DMS 273 (cell line): ENCODE data around the gene LASP1.
"Not testable (repeated sequence)": the region's sequence is repeated elsewhere in the genome, so short reads cannot be mapped to it uniquely, and the experiment has no call there.

Experiments
- DNase-seq: peaks from one replicate; lab custom pipeline; 2025; ENCODE audit not compliant: unreplicated experiment; lab: John Stamatoyannopoulos, UW

The LASP1 gene

GRCh38 chr17:38869526-38870258, at the start of gene LASP1:
Gene LASP1, plus strand, starts transcription at chr17:38870058. Its CDS starts 132 bp downstream, at chr17:38870190.
- DNase-seq, result peak; percentile 96

- DNase-seq, result peak; percentile 97
Measured at GRCh38 chr17:38824899-38825761, 44.7 kb upstream of the LASP1 start, which contains the start of gene CWC25. Gene CWC25, minus strand, starts transcription at chr17:38825321. Its CDS starts 138 bp downstream, at chr17:38825183.

- no peak for DNase-seq
Measured at GRCh38 chr17:38825762-38826247, 44.1 kb upstream of the LASP1 start.

- DNase-seq, result peak; percentile 55
Measured at GRCh38 chr17:38844261-38844757, 25.5 kb upstream of the LASP1 start.

GRCh38 chr17:38848557-38848891, 21.3 kb upstream of the LASP1 start:
- no peak for DNase-seq

- no peak for DNase-seq
Measured at GRCh38 chr17:38848939-38849605, 20.8 kb upstream of the LASP1 start.

GRCh38 chr17:38850374-38850773, 19.5 kb upstream of the LASP1 start:
- DNase-seq, result no peak

- DNase-seq, result no peak
Measured at GRCh38 chr17:38851434-38851833, 18.4 kb upstream of the LASP1 start.

GRCh38 chr17:38852771-38853291, 17.0 kb upstream of the LASP1 start:
- peak; percentile 66 for DNase-seq

- peak; percentile 99 for DNase-seq
Measured at GRCh38 chr17:38853292-38854219, 16.3 kb upstream of the LASP1 start, which contains the start of gene RPL23. Gene RPL23, minus strand, starts transcription at chr17:38853721. Its CDS starts 11 bp downstream, at chr17:38853710.

- not testable (repeated sequence) for DNase-seq
Measured at GRCh38 chr17:38855101-38855714, 14.7 kb upstream of the LASP1 start.

- DNase-seq, result no peak
Measured at GRCh38 chr17:38857271-38857670, 12.6 kb upstream of the LASP1 start.

- peak; percentile 88 for DNase-seq
Measured at GRCh38 chr17:38861399-38861843, 8.4 kb upstream of the LASP1 start.

GRCh38 chr17:38864636-38865398, 5.0 kb upstream of the LASP1 start:
- peak; percentile 71 for DNase-seq

GRCh38 chr17:38867179-38867967, 2.5 kb upstream of the LASP1 start:
- DNase-seq, result peak; percentile 83

- peak; percentile 45 for DNase-seq
Measured at GRCh38 chr17:38867968-38868816, 1.7 kb upstream of the LASP1 start.
